ENCODE data around the gene GIMAP8.

GIMAP8 gene

GRCh38 chr7:150450491-150451001 lies at the start of gene GIMAP8:
TSS of gene GIMAP8 (plus strand) at chr7:150450630. CDS start at chr7:150466699, 16,069 bp downstream.
- no peak for DNase-seq

- DNase-seq, result no peak
Measured at GRCh38 chr7:150400788-150401423, 49.5 kb upstream of the GIMAP8 start.

- no peak for DNase-seq
Measured at GRCh38 chr7:150401424-150401790, 49.0 kb upstream of the GIMAP8 start.

GRCh38 chr7:150401861-150402631 lies 48.4 kb upstream of the GIMAP8 start:
- DNase-seq, result no peak

- DNase-seq, result no peak
Measured at GRCh38 chr7:150402671-150403321, 47.6 kb upstream of the GIMAP8 start.

GRCh38 chr7:150403376-150404171 lies 46.9 kb upstream of the GIMAP8 start:
- peak in 1 of 2 experiments; percentile 19 for DNase-seq

GRCh38 chr7:150404172-150404804 lies 46.1 kb upstream of the GIMAP8 start:
- DNase-seq, result no peak

- DNase-seq, result peak; percentile 65 to 69
Measured at GRCh38 chr7:150404805-150405583, 45.4 kb upstream of the GIMAP8 start.

GRCh38 chr7:150405584-150406311 lies 44.7 kb upstream of the GIMAP8 start:
- DNase-seq, result peak; percentile 29 to 40

GRCh38 chr7:150406312-150406566 lies 44.2 kb upstream of the GIMAP8 start:
- DNase-seq, result no peak

GRCh38 chr7:150406567-150407421 lies 43.6 kb upstream of the GIMAP8 start:
- DNase-seq, result no peak

- DNase-seq, result no peak
Measured at GRCh38 chr7:150407588-150408392, 42.6 kb upstream of the GIMAP8 start.

- DNase-seq, result no peak
Measured at GRCh38 chr7:150408393-150409299, 41.8 kb upstream of the GIMAP8 start.

GRCh38 chr7:150409300-150410030 lies 41.0 kb upstream of the GIMAP8 start:
- no peak for DNase-seq

- DNase-seq, result no peak
Measured at GRCh38 chr7:150410131-150410530, 40.3 kb upstream of the GIMAP8 start.

GRCh38 chr7:150410680-150411346 lies 39.6 kb upstream of the GIMAP8 start:
- DNase-seq, result no peak

GRCh38 chr7:150411606-150412005 lies 38.8 kb upstream of the GIMAP8 start:
- DNase-seq, result no peak
